Measurements from ENCODE around the gene MACROD2. TPM values are rescaled to one million over a fixed set of nuclear protein-coding genes. Genes with fewer than 3 reads are reported as not detected.

Gene MACROD2
- total and polyA plus RNA-seq, 8 donors = 0.78 to 31.3 (median 10.9) TPM; not detected in 1

- intact Hi-C loops (cut with DNase I; ENCODE audit: low total_unique reads) = no loop called here
- Histone ChIP-seq H3K4me3 (no peak overlapping the region), H3K36me3 (no peaks in the 10 kb centered on the region), H3K4me1 (peaks cover 0 to 12% (median 8%) of the 10 kb centered on the region in 4 donors), H3K27ac (no peak overlapping the region), H3K27me3 (no peaks in the 10 kb centered on the region), H3K9me3 (no peaks in the 10 kb centered on the region)
- no peak for TF ChIP-seq CTCF (IDR thresholded peaks at IDR 0.05)
- no peak for TF ChIP-seq EP300 (IDR thresholded peaks at IDR 0.05)
- no peak for DNase-seq
Observed at GRCh38 chr20:14488212-14488611, 492.9 kb downstream of the MACROD2 start.

- TF ChIP-seq CTCF (IDR thresholded peaks at IDR 0.05) (no peak), POLR2AphosphoS5 (IDR thresholded peaks at IDR 0.05) (no peak), POLR2A (IDR thresholded peaks at IDR 0.05) (no peak), EP300 (IDR thresholded peaks at IDR 0.05) (no peak)
- Histone ChIP-seq H3K4me3 (no peak overlapping the region), H3K27ac (no peak overlapping the region), H3K4me1 (peaks cover 0 to 12% (median 8%) of the 10 kb centered on the region in 4 donors), H3K36me3 (no peaks in the 10 kb centered on the region), H3K9me3 (no peaks in the 10 kb centered on the region), H3K27me3 (no peaks in the 10 kb centered on the region)
- 39 to 66% (median 52%) methylated on average over 5 of the region's 5 CpGs for WGBS, 5 donors
- no peak for DNase-seq
- intact Hi-C loops (cut with DNase I; ENCODE audit: low total_unique reads) = no loop called here
Observed at GRCh38 chr20:14488756-14489479, 493.6 kb downstream of the MACROD2 start.

GRCh38 chr20:14489544-14489943 is 494.2 kb downstream of the MACROD2 start:
- DNase-seq = no peak

GRCh38 chr20:14491436-14491835 is 496.1 kb downstream of the MACROD2 start:
- WGBS, 5 donors = 91 to 96% (median 95%) methylated on average over 1 of the region's 1 CpG
- H3K4me3 ChIP-seq = no peak overlapping the region
- intact Hi-C loops (cut with DNase I; ENCODE audit: low total_unique reads) = no loop called here

More at GRCh38 chr20:14489544-14489943, 494.2 kb downstream of the MACROD2 start:
- Histone ChIP-seq H3K4me3 (no peak overlapping the region), H3K27ac (no peak overlapping the region), H3K4me1 (peaks cover 0 to 12% (median 8%) of the 10 kb centered on the region in 4 donors), H3K27me3 (no peaks in the 10 kb centered on the region), H3K36me3 (no peaks in the 10 kb centered on the region), H3K9me3 (no peaks in the 10 kb centered on the region)
- 25 to 34% (median 29%) methylated on average over 2 of the region's 2 CpGs for WGBS, 5 donors
- no peak for TF ChIP-seq POLR2AphosphoS5 (IDR thresholded peaks at IDR 0.05)
- TF ChIP-seq POLR2A (IDR thresholded peaks at IDR 0.05) = no peak
- TF ChIP-seq EP300 (IDR thresholded peaks at IDR 0.05) = no peak
- intact Hi-C loops (cut with DNase I; ENCODE audit: low total_unique reads) = no loop called here

More at GRCh38 chr20:14491436-14491835, 496.1 kb downstream of the MACROD2 start:
- H3K4me1 ChIP-seq = peaks cover 0 to 12% (median 8%) of the 10 kb centered on the region in 4 donors
- H3K27me3 ChIP-seq = no peaks in the 10 kb centered on the region
- no peak for DNase-seq
- no peaks in the 10 kb centered on the region for H3K9me3 ChIP-seq
- H3K36me3 ChIP-seq = no peaks in the 10 kb centered on the region
- no peak for TF ChIP-seq EP300 (IDR thresholded peaks at IDR 0.05)
- no peak for TF ChIP-seq CTCF (IDR thresholded peaks at IDR 0.05)
- no peak for TF ChIP-seq POLR2A (IDR thresholded peaks at IDR 0.05)
- no peak for TF ChIP-seq POLR2AphosphoS5 (IDR thresholded peaks at IDR 0.05)
- H3K27ac ChIP-seq = no peak overlapping the region
